ENCODE data around the gene ZNF207. TPM values are rescaled to one million over a fixed set of nuclear protein-coding genes. Genes with fewer than 3 reads are reported as not detected.

The ZNF207 gene
- total RNA-seq, 1 experiment from 2014 or later, result 84.6 TPM

DNA sequence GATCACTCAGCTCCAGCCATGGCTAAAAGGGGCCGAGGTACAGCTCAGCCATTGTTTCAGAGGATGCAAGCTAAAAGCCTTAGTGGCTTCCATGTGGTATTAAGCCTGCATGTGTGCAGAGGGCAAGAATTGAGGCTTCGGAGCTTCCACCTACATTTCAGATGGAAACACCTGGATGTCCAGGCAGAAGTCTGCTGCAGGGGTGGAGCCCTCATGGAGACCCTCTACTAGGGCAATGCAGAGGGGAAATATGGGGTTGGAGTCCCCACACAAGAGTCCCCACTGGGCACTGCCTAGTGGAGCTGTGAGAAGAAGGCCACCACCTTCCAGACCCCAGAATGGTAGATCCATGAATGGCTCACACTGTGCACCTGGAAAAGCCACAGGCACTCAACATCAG, 79.6 kb downstream of the ZNF207 start:
- Histone ChIP-seq H2AFZ (ENCODE audit: low read length) (no peak overlapping the region), H3K4me1 (ENCODE audit: insufficient read depth, low read length) (no peaks in the 10 kb centered on the region), H3F3A (ENCODE audit: low read length, unreplicated experiment) (no peaks in the 10 kb centered on the region), H3K9ac (ENCODE audit: low read length) (no peak overlapping the region), H3K9me3 (ENCODE audit: low read length) (no peaks in the 10 kb centered on the region), H3K4me3 (ENCODE audit: low read length) (no peak overlapping the region), H4K20me1 (ENCODE audit: low read length) (no peaks in the 10 kb centered on the region), H3K27me3 (ENCODE audit: low read length) (no peaks in the 10 kb centered on the region), H3K36me3 (ENCODE audit: low read depth, low read length) (no peaks in the 10 kb centered on the region), H3K4me2 (ENCODE audit: low read length) (no peak overlapping the region), H3K79me2 (ENCODE audit: low read length) (no peaks in the 10 kb centered on the region), H3K9me2 (replicated peaks; ENCODE audit: low read length) (no peaks in the 10 kb centered on the region), H3K27ac (ENCODE audit: low read length) (no peak overlapping the region)
- DNase-seq (no peak), ATAC-seq (no peak)
- ChIA-PET CTCF (no interaction called here), POLR2A (ENCODE audit: unreplicated experiment) (interaction anchor here (0.5 kb wide), 1 partner anchor 376 kb away, joined by 4 read pairs; no protein-coding TSS in a partner anchor)
- TF ChIP-seq EZH2 (IDR thresholded peaks at IDR 0.05; ENCODE audit: low read length, unreplicated experiment) (no peak), EZH2phosphoT487 (IDR thresholded peaks at IDR 0.05; ENCODE audit: borderline replicate concordance, low read length) (no peak)
- TF ChIP-seq, protein P1, sequence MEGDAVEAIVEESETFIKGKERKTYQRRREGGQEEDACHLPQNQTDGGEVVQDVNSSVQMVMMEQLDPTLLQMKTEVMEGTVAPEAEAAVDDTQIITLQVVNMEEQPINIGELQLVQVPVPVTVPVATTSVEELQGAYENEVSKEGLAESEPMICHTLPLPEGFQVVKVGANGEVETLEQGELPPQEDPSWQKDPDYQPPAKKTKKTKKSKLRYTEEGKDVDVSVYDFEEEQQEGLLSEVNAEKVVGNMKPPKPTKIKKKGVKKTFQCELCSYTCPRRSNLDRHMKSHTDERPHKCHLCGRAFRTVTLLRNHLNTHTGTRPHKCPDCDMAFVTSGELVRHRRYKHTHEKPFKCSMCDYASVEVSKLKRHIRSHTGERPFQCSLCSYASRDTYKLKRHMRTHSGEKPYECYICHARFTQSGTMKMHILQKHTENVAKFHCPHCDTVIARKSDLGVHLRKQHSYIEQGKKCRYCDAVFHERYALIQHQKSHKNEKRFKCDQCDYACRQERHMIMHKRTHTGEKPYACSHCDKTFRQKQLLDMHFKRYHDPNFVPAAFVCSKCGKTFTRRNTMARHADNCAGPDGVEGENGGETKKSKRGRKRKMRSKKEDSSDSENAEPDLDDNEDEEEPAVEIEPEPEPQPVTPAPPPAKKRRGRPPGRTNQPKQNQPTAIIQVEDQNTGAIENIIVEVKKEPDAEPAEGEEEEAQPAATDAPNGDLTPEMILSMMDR (conservative IDR thresholded peaks at IDR 0.05; ENCODE audit: low read depth, low read length), result no peak
- intact Hi-C loops (cut with micrococcal nuclease), result no loop called here
- BruUV-seq (replicated peaks), result no TSS peak

Small RNA genes within 50 kb of the gene (microRNA-seq; reads per million reads assigned to microRNA genes)
- not detected for gene MIR632 (ENCODE audit: unreplicated experiment)

Other genes starting within 250 kb of the ZNF207 start
- gene RHOT1, start 207.7 kb upstream of the ZNF207 start, total RNA-seq (2014; rRNA removed), result 20.9 and 22.3 TPM in 2 replicates
- not detected in 2 replicates for gene RHBDL3, start 84.3 kb upstream of the ZNF207 start, total RNA-seq (2014; rRNA removed)
- gene C17orf75, start 8.0 kb upstream of the ZNF207 start, total RNA-seq (2014; rRNA removed), result 17.5 and 27.0 TPM in 2 replicates
- 160 and 163 TPM in 2 replicates for gene PSMD11, start 94.4 kb downstream of the ZNF207 start, total RNA-seq (2014; rRNA removed)
- gene CDK5R1, start 136.8 kb downstream of the ZNF207 start, total RNA-seq (2014; rRNA removed), result 1.7 and 3.0 TPM in 2 replicates